WTC11 (cell line): ENCODE results near the gene THBD.

ENCODE experiments used
- ATF3 ChIP-seq: sonication (generic); formaldehyde crosslinking; conservative IDR thresholded peaks from 2 replicates; pipeline ENCODE4 v1.8.1; 2022; ENCODE audit warnings: mild to moderate bottlenecking, missing genetic modification reagents
- CTCF ChIP-seq: fragments of 200-600 bp; IDR thresholded peaks from 2 replicates; pipeline ENCODE4 v1.8.0; 2022; ENCODE audit warnings: antibody characterized with exemption
- NR3C1 ChIP-seq: sonication (generic); formaldehyde crosslinking; conservative IDR thresholded peaks from 2 replicates; pipeline ENCODE4 v1.8.1; 2023; ENCODE audit warnings: low read depth, mild to moderate bottlenecking, missing genetic modification reagents
- SP1 ChIP-seq: sonication (generic); formaldehyde crosslinking; conservative IDR thresholded peaks from 2 replicates; pipeline ENCODE4 v1.8.1; 2022; ENCODE audit warnings: missing genetic modification reagents

- no peak for TF ChIP-seq SP1 (CRISPR knock-in tag)
- TF ChIP-seq CTCF: no peak
- no peak for TF ChIP-seq ATF3 (CRISPR knock-in tag)
- TF ChIP-seq NR3C1 (CRISPR knock-in tag): no peak
These were observed 36.6 kb upstream of the THBD start, which contains the start of gene CD93 for GRCh38 chr20:23086056-23086566.
